ENCODE measurements around the gene SOS2. TPM values are rescaled to one million over a fixed set of nuclear protein-coding genes. Genes with fewer than 3 reads are reported as not detected.

The SOS2 gene
- total and polyA plus RNA-seq, 2 of the 4 experiments (the other 2 are of a cell fraction) = 6.3 to 10.9 TPM

DNA sequence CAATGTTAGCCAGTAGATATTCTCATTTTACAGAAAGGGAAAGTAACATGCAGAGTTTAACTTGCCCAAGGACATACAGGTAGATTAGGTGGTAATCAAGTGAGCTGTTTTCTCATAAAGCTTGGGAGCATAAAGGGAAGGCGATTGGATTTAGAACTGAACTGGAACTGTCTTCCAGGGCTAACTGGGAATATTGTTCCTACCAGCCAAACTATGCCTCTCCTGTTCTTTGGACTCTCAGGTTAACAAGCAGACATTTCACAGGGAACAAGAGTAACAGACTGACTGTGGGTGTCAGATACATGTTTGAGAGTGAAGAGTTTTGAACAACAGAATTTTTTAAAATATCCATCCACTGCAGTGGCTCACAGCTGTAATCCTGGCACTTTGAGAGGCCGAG lies 130.6 kb downstream of the SOS2 start:
- H4K20me1 ChIP-seq (ENCODE audit: insufficient read depth, low read length) = no peaks in the 10 kb centered on the region
- dilution Hi-C loops (cut with HindIII; ENCODE audit: low sequenced_read_pairs, unreplicated experiment) (no loop called here), in situ Hi-C loops (cut with MboI; ENCODE audit: low sequenced_read_pairs) (no loop called here), intact Hi-C loops (cut with micrococcal nuclease) (loop anchor here (5.0 kb wide), 1 partner anchor 99 kb away; no protein-coding TSS in a partner anchor)
- no peak overlapping the region for H4K8ac ChIP-seq (ENCODE audit: low read depth in 2 of 2, low read length in 2 of 2)
- 80% methylated on average over 1 of the region's 2 CpGs; no CpG with 5 or more reads in 1 of the 2 experiments for WGBS, 2 experiments (ENCODE audit: extremely low coverage in 2 of 2, insufficient read length in 1 of 2)
- H2BK5ac ChIP-seq (ENCODE audit: low read depth, low read length, poor library complexity, severe bottlenecking) = no peak overlapping the region
- H3K27ac ChIP-seq (ENCODE audit: insufficient read depth, low read length) = no peak overlapping the region
- no peak overlapping the region for H3K14ac ChIP-seq (replicated peaks; ENCODE audit: low read depth, low read length)
- no peaks in the 10 kb centered on the region for H3K36me3 ChIP-seq (ENCODE audit: control insufficient read depth, insufficient read depth, low read length)
- H3K4me2 ChIP-seq (ENCODE audit: low read depth, low read length) = no peak overlapping the region
- ATAC-seq (ENCODE audit: low read depth) = no peak
- H4K5ac ChIP-seq (ENCODE audit: low read depth, low read length) = no peak overlapping the region
- no peak overlapping the region for H2BK20ac ChIP-seq (ENCODE audit: low read depth, low read length)
- H3K23ac ChIP-seq (ENCODE audit: low read depth, low read length) = no peak overlapping the region
- no peak overlapping the region for H2BK15ac ChIP-seq (ENCODE audit: low read depth, low read length)
- no peak overlapping the region for H3K4me3 ChIP-seq (ENCODE audit: insufficient read depth, low read depth, low read length)
- H4K91ac ChIP-seq (ENCODE audit: insufficient read depth, low read depth, low read length) = no peak overlapping the region
- ChIA-PET CTCF (no interaction called here), POLR2A (ENCODE audit: unreplicated experiment) (no interaction called here)
- H3K79me1 ChIP-seq (ENCODE audit: low read depth in 1 of 2, low read length in 2 of 2) = peaks cover 0 to 5% of the 10 kb centered on the region in 2 experiments; a peak in 2 of 4 replicates
- no peak for DNase-seq
- H2AK5ac ChIP-seq (ENCODE audit: low read depth, low read length) = no peak overlapping the region
- BruUV-seq (replicated peaks) = no TSS peak
- H3K27me3 ChIP-seq (ENCODE audit: control insufficient read depth, insufficient read depth, low read length) = no peaks in the 10 kb centered on the region
- H2AFZ ChIP-seq (replicated peaks; ENCODE audit: low read length, poor library complexity) = no peak overlapping the region
- H3K4me1 ChIP-seq (ENCODE audit: control insufficient read depth, insufficient read depth, low read length) = 0 out of 2 replicates have a peak, but pooled peaks cover 2% of the 10 kb centered on the region
- H2BK120ac ChIP-seq (ENCODE audit: low read depth, low read length) = no peak overlapping the region
- no peak for TF ChIP-seq RCOR1 (IDR thresholded peaks at IDR 0.05; ENCODE audit: insufficient replicate concordance, low read length)
- TF ChIP-seq BHLHE40 (IDR thresholded peaks at IDR 0.05; ENCODE audit: low read depth, low read length) = no peak
- TF ChIP-seq MXI1 (IDR thresholded peaks at IDR 0.05; ENCODE audit: borderline replicate concordance, low read depth, low read length) = no peak
- TF ChIP-seq POLR2A (IDR thresholded peaks at IDR 0.05; ENCODE audit: low read depth, low read length) = no peak
- no peak for TF ChIP-seq FOS (IDR thresholded peaks at IDR 0.05; ENCODE audit: low read depth, low read length)
- TF ChIP-seq, protein P1, sequence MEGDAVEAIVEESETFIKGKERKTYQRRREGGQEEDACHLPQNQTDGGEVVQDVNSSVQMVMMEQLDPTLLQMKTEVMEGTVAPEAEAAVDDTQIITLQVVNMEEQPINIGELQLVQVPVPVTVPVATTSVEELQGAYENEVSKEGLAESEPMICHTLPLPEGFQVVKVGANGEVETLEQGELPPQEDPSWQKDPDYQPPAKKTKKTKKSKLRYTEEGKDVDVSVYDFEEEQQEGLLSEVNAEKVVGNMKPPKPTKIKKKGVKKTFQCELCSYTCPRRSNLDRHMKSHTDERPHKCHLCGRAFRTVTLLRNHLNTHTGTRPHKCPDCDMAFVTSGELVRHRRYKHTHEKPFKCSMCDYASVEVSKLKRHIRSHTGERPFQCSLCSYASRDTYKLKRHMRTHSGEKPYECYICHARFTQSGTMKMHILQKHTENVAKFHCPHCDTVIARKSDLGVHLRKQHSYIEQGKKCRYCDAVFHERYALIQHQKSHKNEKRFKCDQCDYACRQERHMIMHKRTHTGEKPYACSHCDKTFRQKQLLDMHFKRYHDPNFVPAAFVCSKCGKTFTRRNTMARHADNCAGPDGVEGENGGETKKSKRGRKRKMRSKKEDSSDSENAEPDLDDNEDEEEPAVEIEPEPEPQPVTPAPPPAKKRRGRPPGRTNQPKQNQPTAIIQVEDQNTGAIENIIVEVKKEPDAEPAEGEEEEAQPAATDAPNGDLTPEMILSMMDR (conservative IDR thresholded peaks at IDR 0.05; ENCODE audit: low read depth, low read length) = no peak
- TF ChIP-seq, protein P2, sequence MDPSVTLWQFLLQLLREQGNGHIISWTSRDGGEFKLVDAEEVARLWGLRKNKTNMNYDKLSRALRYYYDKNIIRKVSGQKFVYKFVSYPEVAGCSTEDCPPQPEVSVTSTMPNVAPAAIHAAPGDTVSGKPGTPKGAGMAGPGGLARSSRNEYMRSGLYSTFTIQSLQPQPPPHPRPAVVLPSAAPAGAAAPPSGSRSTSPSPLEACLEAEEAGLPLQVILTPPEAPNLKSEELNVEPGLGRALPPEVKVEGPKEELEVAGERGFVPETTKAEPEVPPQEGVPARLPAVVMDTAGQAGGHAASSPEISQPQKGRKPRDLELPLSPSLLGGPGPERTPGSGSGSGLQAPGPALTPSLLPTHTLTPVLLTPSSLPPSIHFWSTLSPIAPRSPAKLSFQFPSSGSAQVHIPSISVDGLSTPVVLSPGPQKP (IDR thresholded peaks at IDR 0.05; ENCODE audit: borderline replicate concordance, low read depth, low read length) = no peak
- TF ChIP-seq SMC3 (IDR thresholded peaks at IDR 0.05; ENCODE audit: low read depth, low read length) = no peak
- no peak for TF ChIP-seq RAD21 (IDR thresholded peaks at IDR 0.05; ENCODE audit: low read length)
- TF ChIP-seq CEBPB (IDR thresholded peaks at IDR 0.05; ENCODE audit: low read depth, low read length) = no peak
- no peak for TF ChIP-seq NFE2L2 (IDR thresholded peaks at IDR 0.05; ENCODE audit: low read depth, low read length)
- TF ChIP-seq RFX5 (IDR thresholded peaks at IDR 0.05; ENCODE audit: low read depth, low read length) = no peak
- no peak for TF ChIP-seq MAFK (IDR thresholded peaks at IDR 0.05; ENCODE audit: low read depth, low read length)
- no peak overlapping the region for H3K56ac ChIP-seq (ENCODE audit: extremely low read depth, insufficient read depth, low read length)
- H3K18ac ChIP-seq (ENCODE audit: low read depth, low read length) = no peak overlapping the region
- no peak overlapping the region for H3K4ac ChIP-seq (ENCODE audit: low read depth, low read length)
- peaks cover 5% of the 10 kb centered on the region for H3K9me1 ChIP-seq (ENCODE audit: insufficient read depth, low read length)
- H2AK9ac ChIP-seq (replicated peaks; ENCODE audit: low read depth, low read length, poor library complexity) = no peak overlapping the region
- H3K9ac ChIP-seq (ENCODE audit: low read depth, low read length) = no peak overlapping the region
- no peaks in the 10 kb centered on the region for H3K9me3 ChIP-seq (ENCODE audit: control insufficient read depth, insufficient read depth, low read length)
